OCI-LY3 (cell line): ENCODE data around the gene S1PR3.

Experiments
- H2AFZ ChIP-seq: fragments of 200-600, 300-600 bp; shearing (Covaris generic); 2 replicates; pipeline ENCODE4 v1.6.0; 2014; ENCODE audit warnings: antibody characterized with exemption, low read depth, low read length
- H3K27ac ChIP-seq: fragments of 200-600, 300-600 bp; sonication (generic); 2 replicates; pipeline ENCODE4 v1.5.1; 2014; ENCODE audit warnings: mild to moderate bottlenecking, low read length, moderate library complexity, mixed read lengths
- H3K27me3 ChIP-seq: fragments of 200-600, 300-600 bp; sonication (generic); 2 replicates; pipeline ENCODE4 v1.6.1; 2014; ENCODE audit warnings: low read depth, low read length, mixed read lengths
- H3K36me3 ChIP-seq: fragments of 200-600, 300-600 bp; sonication (generic); replicated peaks from 2 replicates; pipeline ENCODE3; 2014; ENCODE audit warnings: low read depth, low read length, mixed read lengths
- H3K4me1 ChIP-seq: fragments of 300-600, 200-600 bp; sonication (generic); 2 replicates; pipeline ENCODE4 v1.6.1; 2014; ENCODE audit warnings: low read length, mixed read lengths
- H3K4me2 ChIP-seq: fragments of 200-600, 300-600 bp; sonication (generic); 2 replicates; pipeline ENCODE4 v1.6.1; 2014; ENCODE audit warnings: low read length, mixed read lengths
- H3K4me3 ChIP-seq: fragments of 300-600, 200-600 bp; sonication (generic); 2 replicates; pipeline ENCODE4 v1.5.1; 2014; ENCODE audit warnings: antibody characterized with exemption, mild to moderate bottlenecking, low read length, moderate library complexity
- H3K79me2 ChIP-seq: fragments of 300-600, 200-600 bp; shearing (Covaris generic); 2 replicates; pipeline ENCODE4 v1.6.1; 2014; ENCODE audit warnings: mild to moderate bottlenecking, low read length, mixed read lengths
- H3K9ac ChIP-seq: fragments of 300-600, 200-600 bp; shearing (Covaris generic); 2 replicates; pipeline ENCODE4 v1.6.0; 2014; ENCODE audit warnings: mild to moderate bottlenecking, low read length, moderate library complexity
- H3K9me3 ChIP-seq: fragments of 200-600, 300-600 bp; shearing (Covaris generic); 2 replicates; pipeline ENCODE4 v1.6.1; 2014; ENCODE audit warnings: low read length, mixed read lengths; ENCODE audit not compliant: insufficient read depth
- H4K20me1 ChIP-seq: fragments of 200-600, 300-600 bp; sonication (generic); 2 replicates; pipeline ENCODE4 v1.6.1; 2016; ENCODE audit warnings: low read length, mixed read lengths; ENCODE audit not compliant: insufficient read depth
- EZH2phosphoT487 ChIP-seq: fragments of 200-600 bp; shearing (Covaris generic); IDR thresholded peaks from 2 replicates; pipeline ENCODE4 v1.6.1; 2018; ENCODE audit warnings: antibody characterized with exemption, mixed run types, low read depth
- TF ChIP-seq, protein P1 (sequence below): fragments of 200-600, 300-600 bp; sonication (generic); IDR thresholded peaks from 2 replicates; pipeline ENCODE4 v1.5.1; 2014; ENCODE audit warnings: antibody characterized with exemption, low read length, low read depth

S1PR3 gene

DNA sequence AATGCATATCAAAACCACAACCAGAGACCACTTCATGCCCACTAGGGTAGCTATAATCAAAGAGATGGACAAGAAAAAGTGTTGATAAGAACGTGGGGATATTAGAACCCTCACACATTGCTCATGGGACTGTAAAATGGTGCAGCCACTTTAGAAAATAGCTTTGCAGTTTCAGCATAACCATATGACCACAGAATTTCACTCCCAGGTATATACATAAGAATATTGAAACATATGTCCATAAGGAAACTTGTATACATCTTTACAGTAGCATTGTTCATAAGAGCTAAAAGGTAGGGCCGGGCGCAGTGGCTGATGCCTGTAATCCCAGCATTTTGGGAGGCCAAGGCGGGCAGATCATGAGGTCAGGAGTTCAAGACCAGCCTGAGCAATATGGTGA, 56.4 kb downstream of the S1PR3 start:
- Histone ChIP-seq H3K27me3 (no peaks in the 10 kb centered on the region), H3K4me1 (no peaks in the 10 kb centered on the region), H3K4me3 (no peak overlapping the region), H3K79me2 (no peaks in the 10 kb centered on the region), H2AFZ (no peak overlapping the region), H4K20me1 (no peaks in the 10 kb centered on the region), H3K36me3 (no peaks in the 10 kb centered on the region), H3K27ac (no peak overlapping the region), H3K9me3 (no peaks in the 10 kb centered on the region), H3K9ac (no peak overlapping the region), H3K4me2 (no peak overlapping the region)
- TF ChIP-seq, protein P1, sequence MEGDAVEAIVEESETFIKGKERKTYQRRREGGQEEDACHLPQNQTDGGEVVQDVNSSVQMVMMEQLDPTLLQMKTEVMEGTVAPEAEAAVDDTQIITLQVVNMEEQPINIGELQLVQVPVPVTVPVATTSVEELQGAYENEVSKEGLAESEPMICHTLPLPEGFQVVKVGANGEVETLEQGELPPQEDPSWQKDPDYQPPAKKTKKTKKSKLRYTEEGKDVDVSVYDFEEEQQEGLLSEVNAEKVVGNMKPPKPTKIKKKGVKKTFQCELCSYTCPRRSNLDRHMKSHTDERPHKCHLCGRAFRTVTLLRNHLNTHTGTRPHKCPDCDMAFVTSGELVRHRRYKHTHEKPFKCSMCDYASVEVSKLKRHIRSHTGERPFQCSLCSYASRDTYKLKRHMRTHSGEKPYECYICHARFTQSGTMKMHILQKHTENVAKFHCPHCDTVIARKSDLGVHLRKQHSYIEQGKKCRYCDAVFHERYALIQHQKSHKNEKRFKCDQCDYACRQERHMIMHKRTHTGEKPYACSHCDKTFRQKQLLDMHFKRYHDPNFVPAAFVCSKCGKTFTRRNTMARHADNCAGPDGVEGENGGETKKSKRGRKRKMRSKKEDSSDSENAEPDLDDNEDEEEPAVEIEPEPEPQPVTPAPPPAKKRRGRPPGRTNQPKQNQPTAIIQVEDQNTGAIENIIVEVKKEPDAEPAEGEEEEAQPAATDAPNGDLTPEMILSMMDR, result no peak
- TF ChIP-seq EZH2phosphoT487, result no peak

DNA sequence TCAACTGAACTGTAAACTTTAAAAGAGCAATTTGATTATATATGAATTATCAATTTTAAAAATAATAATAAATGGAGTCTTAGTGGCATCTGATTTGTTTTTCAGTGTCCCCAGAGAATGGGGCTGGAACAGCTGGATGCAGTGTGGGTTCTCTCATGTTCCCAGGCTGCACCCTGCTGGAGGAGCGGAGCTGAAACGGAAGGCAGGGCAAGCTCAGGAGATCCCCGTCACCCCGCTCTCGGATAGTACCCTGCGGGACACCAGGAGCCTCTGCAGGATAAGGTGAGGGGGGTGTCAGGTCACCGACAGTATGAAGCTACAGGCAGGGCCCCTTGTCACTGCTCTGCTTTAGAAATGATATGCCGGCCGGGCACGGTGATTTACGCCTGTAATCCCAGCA, 57.3 kb downstream of the S1PR3 start:
- no peaks in the 10 kb centered on the region for H4K20me1 ChIP-seq
- no peaks in the 10 kb centered on the region for H3K27me3 ChIP-seq
- H3K4me1 ChIP-seq, result no peaks in the 10 kb centered on the region
- H3K9ac ChIP-seq, result no peak overlapping the region
- H3K4me3 ChIP-seq, result no peak overlapping the region
- H2AFZ ChIP-seq, result no peak overlapping the region
- H3K27ac ChIP-seq, result no peak overlapping the region
- H3K36me3 ChIP-seq, result no peaks in the 10 kb centered on the region
- H3K9me3 ChIP-seq, result no peaks in the 10 kb centered on the region
- TF ChIP-seq, protein P1, result no peak
- TF ChIP-seq EZH2phosphoT487, result no peak
- H3K4me2 ChIP-seq, result no peak overlapping the region
- H3K79me2 ChIP-seq, result no peaks in the 10 kb centered on the region

DNA sequence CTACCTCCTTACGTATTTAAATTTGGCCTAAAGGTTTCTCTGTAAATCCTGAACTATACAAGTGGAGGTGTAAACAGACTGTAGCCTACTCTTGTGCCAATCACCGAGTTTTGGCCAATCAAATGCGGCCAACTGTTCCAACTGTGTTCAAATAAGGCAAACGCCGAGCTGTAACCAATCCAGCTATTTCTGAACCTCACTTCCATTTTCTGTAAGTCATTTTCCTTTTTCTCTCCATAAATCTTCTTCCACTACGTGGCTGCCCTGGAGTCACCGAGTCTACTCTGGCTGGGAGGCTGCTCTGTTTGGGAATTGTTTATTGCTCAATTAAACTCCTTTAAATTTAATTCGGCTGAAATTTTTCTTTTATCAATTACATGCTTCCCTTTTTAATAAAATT, 58.4 kb downstream of the S1PR3 start:
- Histone ChIP-seq H4K20me1 (no peaks in the 10 kb centered on the region), H3K9me3 (no peaks in the 10 kb centered on the region), H3K4me3 (no peak overlapping the region), H3K4me2 (no peak overlapping the region), H3K27ac (no peak overlapping the region), H3K27me3 (no peaks in the 10 kb centered on the region), H3K36me3 (no peaks in the 10 kb centered on the region), H3K79me2 (no peaks in the 10 kb centered on the region), H3K4me1 (no peaks in the 10 kb centered on the region), H2AFZ (no peak overlapping the region), H3K9ac (no peak overlapping the region)
- TF ChIP-seq, protein P1, result no peak
- TF ChIP-seq EZH2phosphoT487, result no peak

DNA sequence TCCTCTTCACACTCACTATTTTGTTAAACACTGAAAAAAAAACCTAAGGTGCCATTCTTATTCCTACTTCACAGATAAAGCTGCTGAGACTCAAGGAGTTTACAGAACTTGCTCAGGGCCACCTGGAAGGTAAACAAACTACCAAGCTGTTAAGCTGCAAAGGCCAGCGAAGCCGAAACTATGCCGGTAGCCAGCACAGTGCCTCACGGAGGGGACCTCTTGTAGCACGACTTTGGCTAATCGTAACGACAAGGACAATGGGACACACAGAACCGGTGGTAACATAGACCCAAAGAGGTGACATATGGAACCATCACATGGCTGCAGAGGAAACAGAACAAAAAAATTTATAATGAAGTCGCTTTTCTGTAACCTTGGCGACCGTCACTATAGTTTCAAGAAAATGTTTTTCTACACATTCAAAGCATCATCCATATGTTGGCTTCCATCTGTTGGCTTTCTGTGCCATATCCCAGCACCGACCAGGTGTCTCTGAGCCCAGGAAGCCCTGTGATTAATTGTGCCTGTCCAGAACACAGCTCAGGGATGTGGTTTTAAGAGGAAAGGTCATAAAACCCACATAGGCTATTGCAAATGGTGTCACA, 60.3 kb downstream of the S1PR3 start:
- no peaks in the 10 kb centered on the region for H3K4me1 ChIP-seq

More for the DNA sequence above, 60.3 kb downstream of the S1PR3 start:
- no peak for TF ChIP-seq EZH2phosphoT487
- TF ChIP-seq, protein P1, result no peak
- Histone ChIP-seq H3K27me3 (no peaks in the 10 kb centered on the region), H3K79me2 (no peaks in the 10 kb centered on the region), H4K20me1 (no peaks in the 10 kb centered on the region), H3K36me3 (no peaks in the 10 kb centered on the region), H2AFZ (no peak overlapping the region), H3K4me2 (no peak overlapping the region), H3K9ac (no peak overlapping the region), H3K4me3 (no peak overlapping the region), H3K9me3 (no peaks in the 10 kb centered on the region), H3K27ac (no peak overlapping the region)
